Measurements from ENCODE around the gene AR. TPM values are rescaled to one million over a fixed set of nuclear protein-coding genes. Genes with fewer than 3 reads are reported as not detected.
A peak's percentile ranks its signal among the peaks of the same experiment; 100 is the strongest.

AR gene
- total and polyA plus RNA-seq, 4 donors = 2.8 to 67.4 (median 22.9) TPM

DNA sequence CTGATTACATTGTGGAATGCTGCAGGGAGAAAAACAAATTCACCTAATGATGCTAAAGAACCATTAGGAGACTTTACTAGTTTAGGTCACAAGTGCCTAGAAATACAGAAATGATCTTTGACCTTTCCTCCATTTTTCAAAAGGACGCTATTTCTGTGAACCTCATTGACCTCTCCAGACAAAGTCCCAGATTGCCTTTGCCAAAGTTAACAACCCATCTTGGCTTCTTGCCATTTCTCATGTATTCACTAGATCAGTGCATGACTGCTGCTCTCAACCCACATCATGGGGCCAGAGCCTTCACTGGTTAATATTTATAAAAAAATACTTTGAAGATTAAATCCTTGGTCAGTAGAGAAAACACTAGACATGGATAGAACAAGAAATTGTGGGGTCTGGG is 19.9 kb upstream of the AR start:
- H3K4me1 ChIP-seq (ENCODE audit: control insufficient read depth in 4 of 4, insufficient read depth in 4 of 4, low read length in 3 of 4) = peaks cover 2 to 29% (median 26%) of the 10 kb centered on the region in 4 donors
- H3K27me3 ChIP-seq (ENCODE audit: control insufficient read depth in 4 of 4, insufficient read depth in 4 of 4, low read length in 3 of 4) = peaks cover 0 to 2% (median 0%) of the 10 kb centered on the region in 4 donors
- WGBS = 13% methylated on average over 1 of the region's 1 CpG
- no peak for DNase-seq (ENCODE audit: low spot score)
- no peak overlapping the region for H3K4me3 ChIP-seq (ENCODE audit: low read depth in 1 of 3, low read length in 3 of 3)
- TF ChIP-seq TAF1 (conservative IDR thresholded peaks at IDR 0.05) (no peak), HNF4A (conservative IDR thresholded peaks at IDR 0.05) (peak; percentile 87 to 88), EGR1 (IDR thresholded peaks at IDR 0.05; ENCODE audit: low read depth in 2 of 2) (no peak), FOXA1 (IDR thresholded peaks at IDR 0.05) (peak; percentile 16), FOXA2 (IDR thresholded peaks at IDR 0.05) (peak; percentile 32), YY1 (IDR thresholded peaks at IDR 0.05) (peak; percentile 52), JUND (IDR thresholded peaks at IDR 0.05) (peak in 1 of 2 donors; percentile 32), NR2F2 (IDR thresholded peaks at IDR 0.05) (peak; percentile 89), SP1 (IDR thresholded peaks at IDR 0.05) (peak; percentile 58), HNF4G (IDR thresholded peaks at IDR 0.05) (peak; percentile 66), RAD21 (IDR thresholded peaks at IDR 0.05) (peak; percentile 45 to 47), RXRA (IDR thresholded peaks at IDR 0.05) (peak; percentile 89 to 91)
- TF ChIP-seq, protein P1, sequence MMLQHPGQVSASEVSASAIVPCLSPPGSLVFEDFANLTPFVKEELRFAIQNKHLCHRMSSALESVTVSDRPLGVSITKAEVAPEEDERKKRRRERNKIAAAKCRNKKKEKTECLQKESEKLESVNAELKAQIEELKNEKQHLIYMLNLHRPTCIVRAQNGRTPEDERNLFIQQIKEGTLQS (IDR thresholded peaks at IDR 0.05) = no peak
- TF ChIP-seq, protein P2, sequence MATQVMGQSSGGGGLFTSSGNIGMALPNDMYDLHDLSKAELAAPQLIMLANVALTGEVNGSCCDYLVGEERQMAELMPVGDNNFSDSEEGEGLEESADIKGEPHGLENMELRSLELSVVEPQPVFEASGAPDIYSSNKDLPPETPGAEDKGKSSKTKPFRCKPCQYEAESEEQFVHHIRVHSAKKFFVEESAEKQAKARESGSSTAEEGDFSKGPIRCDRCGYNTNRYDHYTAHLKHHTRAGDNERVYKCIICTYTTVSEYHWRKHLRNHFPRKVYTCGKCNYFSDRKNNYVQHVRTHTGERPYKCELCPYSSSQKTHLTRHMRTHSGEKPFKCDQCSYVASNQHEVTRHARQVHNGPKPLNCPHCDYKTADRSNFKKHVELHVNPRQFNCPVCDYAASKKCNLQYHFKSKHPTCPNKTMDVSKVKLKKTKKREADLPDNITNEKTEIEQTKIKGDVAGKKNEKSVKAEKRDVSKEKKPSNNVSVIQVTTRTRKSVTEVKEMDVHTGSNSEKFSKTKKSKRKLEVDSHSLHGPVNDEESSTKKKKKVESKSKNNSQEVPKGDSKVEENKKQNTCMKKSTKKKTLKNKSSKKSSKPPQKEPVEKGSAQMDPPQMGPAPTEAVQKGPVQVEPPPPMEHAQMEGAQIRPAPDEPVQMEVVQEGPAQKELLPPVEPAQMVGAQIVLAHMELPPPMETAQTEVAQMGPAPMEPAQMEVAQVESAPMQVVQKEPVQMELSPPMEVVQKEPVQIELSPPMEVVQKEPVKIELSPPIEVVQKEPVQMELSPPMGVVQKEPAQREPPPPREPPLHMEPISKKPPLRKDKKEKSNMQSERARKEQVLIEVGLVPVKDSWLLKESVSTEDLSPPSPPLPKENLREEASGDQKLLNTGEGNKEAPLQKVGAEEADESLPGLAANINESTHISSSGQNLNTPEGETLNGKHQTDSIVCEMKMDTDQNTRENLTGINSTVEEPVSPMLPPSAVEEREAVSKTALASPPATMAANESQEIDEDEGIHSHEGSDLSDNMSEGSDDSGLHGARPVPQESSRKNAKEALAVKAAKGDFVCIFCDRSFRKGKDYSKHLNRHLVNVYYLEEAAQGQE (IDR thresholded peaks at IDR 0.05) = peak; percentile 42
- TF ChIP-seq, protein P3, sequence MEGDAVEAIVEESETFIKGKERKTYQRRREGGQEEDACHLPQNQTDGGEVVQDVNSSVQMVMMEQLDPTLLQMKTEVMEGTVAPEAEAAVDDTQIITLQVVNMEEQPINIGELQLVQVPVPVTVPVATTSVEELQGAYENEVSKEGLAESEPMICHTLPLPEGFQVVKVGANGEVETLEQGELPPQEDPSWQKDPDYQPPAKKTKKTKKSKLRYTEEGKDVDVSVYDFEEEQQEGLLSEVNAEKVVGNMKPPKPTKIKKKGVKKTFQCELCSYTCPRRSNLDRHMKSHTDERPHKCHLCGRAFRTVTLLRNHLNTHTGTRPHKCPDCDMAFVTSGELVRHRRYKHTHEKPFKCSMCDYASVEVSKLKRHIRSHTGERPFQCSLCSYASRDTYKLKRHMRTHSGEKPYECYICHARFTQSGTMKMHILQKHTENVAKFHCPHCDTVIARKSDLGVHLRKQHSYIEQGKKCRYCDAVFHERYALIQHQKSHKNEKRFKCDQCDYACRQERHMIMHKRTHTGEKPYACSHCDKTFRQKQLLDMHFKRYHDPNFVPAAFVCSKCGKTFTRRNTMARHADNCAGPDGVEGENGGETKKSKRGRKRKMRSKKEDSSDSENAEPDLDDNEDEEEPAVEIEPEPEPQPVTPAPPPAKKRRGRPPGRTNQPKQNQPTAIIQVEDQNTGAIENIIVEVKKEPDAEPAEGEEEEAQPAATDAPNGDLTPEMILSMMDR (IDR thresholded peaks at IDR 0.05; ENCODE audit: low read depth, low read length, missing input control) = no peak
- TF ChIP-seq, protein P4, sequence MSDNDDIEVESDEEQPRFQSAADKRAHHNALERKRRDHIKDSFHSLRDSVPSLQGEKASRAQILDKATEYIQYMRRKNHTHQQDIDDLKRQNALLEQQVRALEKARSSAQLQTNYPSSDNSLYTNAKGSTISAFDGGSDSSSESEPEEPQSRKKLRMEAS (IDR thresholded peaks at IDR 0.05) = peak; percentile 25
- TF ChIP-seq, protein P5, sequence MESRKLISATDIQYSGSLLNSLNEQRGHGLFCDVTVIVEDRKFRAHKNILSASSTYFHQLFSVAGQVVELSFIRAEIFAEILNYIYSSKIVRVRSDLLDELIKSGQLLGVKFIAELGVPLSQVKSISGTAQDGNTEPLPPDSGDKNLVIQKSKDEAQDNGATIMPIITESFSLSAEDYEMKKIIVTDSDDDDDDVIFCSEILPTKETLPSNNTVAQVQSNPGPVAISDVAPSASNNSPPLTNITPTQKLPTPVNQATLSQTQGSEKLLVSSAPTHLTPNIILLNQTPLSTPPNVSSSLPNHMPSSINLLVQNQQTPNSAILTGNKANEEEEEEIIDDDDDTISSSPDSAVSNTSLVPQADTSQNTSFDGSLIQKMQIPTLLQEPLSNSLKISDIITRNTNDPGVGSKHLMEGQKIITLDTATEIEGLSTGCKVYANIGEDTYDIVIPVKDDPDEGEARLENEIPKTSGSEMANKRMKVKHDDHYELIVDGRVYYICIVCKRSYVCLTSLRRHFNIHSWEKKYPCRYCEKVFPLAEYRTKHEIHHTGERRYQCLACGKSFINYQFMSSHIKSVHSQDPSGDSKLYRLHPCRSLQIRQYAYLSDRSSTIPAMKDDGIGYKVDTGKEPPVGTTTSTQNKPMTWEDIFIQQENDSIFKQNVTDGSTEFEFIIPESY (IDR thresholded peaks at IDR 0.05) = no peak
- H3K9ac ChIP-seq (ENCODE audit: low read depth in 1 of 2, low read length in 2 of 2) = peak overlapping the region in 1 of 2 donors; percentile 31
- peaks cover 0 to 2% (median 0%) of the 10 kb centered on the region in 4 donors for H3K9me3 ChIP-seq (ENCODE audit: control insufficient read depth in 4 of 4, low read length in 3 of 4)
- no peaks in the 10 kb centered on the region for H3K36me3 ChIP-seq (ENCODE audit: control insufficient read depth in 4 of 4, insufficient read depth in 3 of 4, low read depth in 1 of 4, low read length in 3 of 4)
- H3K27ac ChIP-seq (ENCODE audit: low read depth in 1 of 2, low read length in 2 of 2) = peak overlapping the region; percentile 68 to 77

Data from liver (tissue), 9 donors.